Neutrophil (primary cell): ENCODE measurements around the gene CYP1A2.

Source experiments
- H3K27ac ChIP-seq: fragments of 200-600 bp; sonication (generic); 2 replicates; pipeline ENCODE4 v1.5.1; 2016; ENCODE audit warnings: mild to moderate bottlenecking, moderate library complexity
- H3K27me3 ChIP-seq: fragments of 200-600 bp; sonication (generic); 2 replicates; pipeline ENCODE4 v1.6.0; 2016; ENCODE audit warnings: mild to moderate bottlenecking
- H3K36me3 ChIP-seq: fragments of 200-600 bp; sonication (generic); 2 replicates; pipeline ENCODE4 v1.5.1; 2017
- H3K4me1 ChIP-seq, 2 experiments: fragments of 200-600 bp in 1 of 2; sonication (generic) in 1 of 2; 1 replicate in 1 of 2; 2 replicates in 1 of 2; pipeline versions ENCODE4 v1.5.1 to v1.6.1; 2013 to 2016; ENCODE audit warnings: low read depth in 1 of 2, low read length in 1 of 2, mild to moderate bottlenecking in 1 of 2, moderate library complexity in 1 of 2; ENCODE audit not compliant: control insufficient read depth in 1 of 2, insufficient read depth in 1 of 2
- H3K4me3 ChIP-seq, 2 experiments: fragments of 200-600 bp in 1 of 2; sonication (generic) in 1 of 2; 1 replicate in 1 of 2; 2 replicates in 1 of 2; pipeline ENCODE4 v1.5.1; 2013 to 2016; ENCODE audit warnings: low read depth in 1 of 2, low read length in 1 of 2, mild to moderate bottlenecking in 1 of 2, moderate library complexity in 1 of 2
- H3K9me3 ChIP-seq: fragments of 200-600 bp; sonication (generic); 2 replicates; pipeline ENCODE4 v1.5.1; 2016
- TF ChIP-seq, protein P1 (sequence below): fragments of 200-600 bp; sonication (generic); IDR thresholded peaks from 2 replicates; pipeline ENCODE4 v1.5.1; 2016; ENCODE audit warnings: antibody characterized with exemption

Gene CYP1A2

DNA sequence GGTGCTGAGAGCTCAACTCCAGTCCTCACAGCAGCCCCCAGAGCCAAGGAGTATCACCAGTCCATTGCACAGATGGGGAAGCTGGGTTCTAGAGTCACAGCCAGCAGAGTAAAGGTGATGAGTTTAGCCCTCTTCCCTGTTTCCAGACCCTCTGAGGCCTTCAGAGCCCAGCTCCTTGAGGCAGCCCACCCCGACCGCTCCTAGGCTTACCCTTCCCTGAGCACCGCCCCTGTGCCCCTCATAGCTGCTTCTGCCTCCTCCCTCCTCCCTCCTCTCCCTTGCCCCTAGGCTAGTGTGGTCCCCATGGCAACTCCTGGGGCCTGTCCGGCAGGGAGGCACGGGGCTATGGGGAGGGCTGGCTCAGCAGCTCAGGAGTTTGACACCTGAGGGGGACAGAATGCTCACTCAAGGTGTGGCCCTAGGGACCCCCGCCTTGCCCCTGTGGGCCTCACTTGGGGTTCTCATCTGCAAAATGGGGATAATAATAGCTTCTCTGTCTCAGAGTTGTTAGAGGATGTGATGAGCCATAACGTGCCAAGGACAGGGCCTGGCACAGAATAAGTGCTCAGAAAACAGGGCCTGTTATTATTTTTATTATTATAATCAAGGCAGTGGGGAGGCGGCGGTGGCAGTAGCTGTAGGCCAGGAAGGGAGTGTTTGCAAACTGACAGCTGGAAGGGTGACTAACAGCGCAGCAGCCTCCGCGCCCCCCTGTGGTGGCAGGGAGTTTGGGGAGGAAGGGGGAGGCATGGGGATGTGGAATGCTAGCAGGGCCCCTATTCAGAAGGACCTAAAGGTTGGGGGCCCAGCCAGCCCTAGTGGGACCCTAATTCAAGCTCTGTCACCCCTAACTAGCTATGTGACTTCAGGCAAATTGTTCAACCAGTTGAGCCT, 44.7 kb downstream of the CYP1A2 start:
- Histone ChIP-seq H3K4me1 (peaks cover 62 to 76% of the 10 kb centered on the region in 2 experiments), H3K27ac (peak overlapping the region; percentile 100), H3K9me3 (no peaks in the 10 kb centered on the region), H3K36me3 (peaks cover 14% of the 10 kb centered on the region), H3K27me3 (no peaks in the 10 kb centered on the region), H3K4me3 (no peak overlapping the region)
- TF ChIP-seq, protein P1, sequence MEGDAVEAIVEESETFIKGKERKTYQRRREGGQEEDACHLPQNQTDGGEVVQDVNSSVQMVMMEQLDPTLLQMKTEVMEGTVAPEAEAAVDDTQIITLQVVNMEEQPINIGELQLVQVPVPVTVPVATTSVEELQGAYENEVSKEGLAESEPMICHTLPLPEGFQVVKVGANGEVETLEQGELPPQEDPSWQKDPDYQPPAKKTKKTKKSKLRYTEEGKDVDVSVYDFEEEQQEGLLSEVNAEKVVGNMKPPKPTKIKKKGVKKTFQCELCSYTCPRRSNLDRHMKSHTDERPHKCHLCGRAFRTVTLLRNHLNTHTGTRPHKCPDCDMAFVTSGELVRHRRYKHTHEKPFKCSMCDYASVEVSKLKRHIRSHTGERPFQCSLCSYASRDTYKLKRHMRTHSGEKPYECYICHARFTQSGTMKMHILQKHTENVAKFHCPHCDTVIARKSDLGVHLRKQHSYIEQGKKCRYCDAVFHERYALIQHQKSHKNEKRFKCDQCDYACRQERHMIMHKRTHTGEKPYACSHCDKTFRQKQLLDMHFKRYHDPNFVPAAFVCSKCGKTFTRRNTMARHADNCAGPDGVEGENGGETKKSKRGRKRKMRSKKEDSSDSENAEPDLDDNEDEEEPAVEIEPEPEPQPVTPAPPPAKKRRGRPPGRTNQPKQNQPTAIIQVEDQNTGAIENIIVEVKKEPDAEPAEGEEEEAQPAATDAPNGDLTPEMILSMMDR, result no peak

DNA sequence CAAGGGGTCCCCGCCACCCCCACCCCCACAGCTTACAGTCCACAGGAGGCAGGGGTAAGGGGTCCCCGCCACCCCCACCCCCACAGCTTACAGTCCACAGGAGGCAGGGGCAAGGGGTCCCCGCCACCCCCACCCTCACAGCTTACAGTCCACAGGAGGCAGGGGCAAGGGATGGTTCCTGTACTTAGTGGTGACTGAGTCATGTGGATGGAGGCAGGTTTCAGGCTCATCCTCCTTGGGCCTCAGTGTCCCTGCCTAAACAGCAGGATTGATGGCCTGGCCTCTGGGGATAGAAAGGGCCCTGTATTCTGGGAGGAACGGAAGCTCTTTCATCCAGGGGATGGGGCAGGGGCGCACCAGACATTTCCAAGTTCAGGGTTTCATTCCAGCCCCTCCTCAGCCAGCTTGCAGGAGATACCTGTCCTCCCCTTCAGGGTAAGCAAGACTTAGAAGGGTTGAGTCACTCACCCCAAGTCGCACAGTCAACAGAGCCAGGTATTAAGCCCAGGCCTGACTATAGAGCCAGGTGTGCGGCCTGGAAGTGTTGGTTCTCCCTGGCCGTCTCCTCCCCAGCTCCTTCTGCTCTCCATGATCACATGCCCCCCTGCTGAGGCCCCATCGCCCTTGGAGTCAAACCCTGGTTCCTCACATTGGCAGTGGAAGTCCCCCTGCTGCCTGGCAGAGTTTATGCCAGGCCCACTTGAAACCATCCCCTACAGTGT, 45.8 kb downstream of the CYP1A2 start:
- Histone ChIP-seq H3K4me1 (peaks cover 62 to 76% of the 10 kb centered on the region in 2 experiments), H3K27ac (peak overlapping the region; percentile 57), H3K4me3 (no peak overlapping the region), H3K36me3 (peaks cover 24% of the 10 kb centered on the region), H3K27me3 (no peaks in the 10 kb centered on the region), H3K9me3 (no peaks in the 10 kb centered on the region)
- TF ChIP-seq, protein P1, result no peak

DNA sequence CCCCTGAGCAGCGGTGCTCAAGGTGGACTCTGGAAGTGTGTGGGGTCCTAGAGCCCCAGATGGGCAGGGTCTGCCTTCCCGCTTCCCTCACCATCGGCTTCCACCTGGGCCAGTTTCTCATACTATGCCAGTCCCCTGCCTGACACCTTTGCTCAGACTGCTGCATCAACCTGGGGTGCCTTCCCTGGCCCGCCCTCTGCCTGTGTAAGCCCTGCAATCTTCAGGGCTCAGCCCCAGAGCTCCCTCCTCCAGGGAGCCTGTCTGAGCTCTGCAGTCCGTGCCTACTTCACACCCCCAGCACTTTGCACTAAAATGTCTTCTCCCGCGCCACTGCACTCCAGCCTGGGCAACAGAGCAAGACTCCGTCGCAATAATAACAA, 46.3 kb downstream of the CYP1A2 start:
- Histone ChIP-seq H3K36me3 (peaks cover 30% of the 10 kb centered on the region), H3K27ac (peak overlapping the region; percentile 57), H3K4me3 (no peak overlapping the region), H3K4me1 (peaks cover 62 to 76% of the 10 kb centered on the region in 2 experiments), H3K27me3 (no peaks in the 10 kb centered on the region), H3K9me3 (no peaks in the 10 kb centered on the region)
- TF ChIP-seq, protein P1, result no peak

DNA sequence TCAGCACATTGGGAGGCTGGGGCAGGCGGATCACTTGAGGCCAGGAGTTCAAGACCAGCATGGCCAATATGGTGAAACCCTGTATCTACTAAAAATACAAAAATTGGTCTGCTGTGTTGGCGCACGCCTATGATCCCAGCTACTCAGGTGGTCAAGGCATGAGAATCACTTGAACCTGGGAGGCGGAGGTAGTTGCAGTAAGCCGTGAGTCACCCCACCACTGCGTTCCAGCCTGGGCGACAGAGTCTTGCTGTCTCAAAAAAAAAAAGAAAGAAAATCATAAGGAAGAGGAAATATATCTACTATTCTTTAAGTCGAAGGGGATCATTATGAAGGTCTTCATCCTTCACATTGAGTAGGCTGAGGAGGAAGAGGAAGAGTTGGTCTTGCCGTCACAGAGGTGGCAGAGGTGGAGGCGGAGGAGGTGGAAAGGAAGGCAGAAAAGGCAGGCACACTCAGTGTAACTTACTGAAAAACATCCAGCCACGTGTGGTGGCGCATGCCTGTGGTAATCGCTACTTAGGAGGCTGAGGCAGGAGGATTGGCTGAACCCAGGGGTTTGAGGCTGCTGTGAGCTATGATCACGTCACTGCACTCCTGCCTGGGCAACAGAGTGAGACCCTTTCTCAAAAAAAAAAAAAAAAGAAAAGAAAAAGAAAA, 47.5 kb downstream of the CYP1A2 start:
- H3K4me3 ChIP-seq, result no peak overlapping the region
- peak overlapping the region; percentile 57 for H3K27ac ChIP-seq
- TF ChIP-seq, protein P1, result no peak
- H3K4me1 ChIP-seq, result peaks cover 59 to 73% of the 10 kb centered on the region in 2 experiments
- peaks cover 41% of the 10 kb centered on the region for H3K36me3 ChIP-seq
- no peaks in the 10 kb centered on the region for H3K9me3 ChIP-seq
- no peaks in the 10 kb centered on the region for H3K27me3 ChIP-seq

DNA sequence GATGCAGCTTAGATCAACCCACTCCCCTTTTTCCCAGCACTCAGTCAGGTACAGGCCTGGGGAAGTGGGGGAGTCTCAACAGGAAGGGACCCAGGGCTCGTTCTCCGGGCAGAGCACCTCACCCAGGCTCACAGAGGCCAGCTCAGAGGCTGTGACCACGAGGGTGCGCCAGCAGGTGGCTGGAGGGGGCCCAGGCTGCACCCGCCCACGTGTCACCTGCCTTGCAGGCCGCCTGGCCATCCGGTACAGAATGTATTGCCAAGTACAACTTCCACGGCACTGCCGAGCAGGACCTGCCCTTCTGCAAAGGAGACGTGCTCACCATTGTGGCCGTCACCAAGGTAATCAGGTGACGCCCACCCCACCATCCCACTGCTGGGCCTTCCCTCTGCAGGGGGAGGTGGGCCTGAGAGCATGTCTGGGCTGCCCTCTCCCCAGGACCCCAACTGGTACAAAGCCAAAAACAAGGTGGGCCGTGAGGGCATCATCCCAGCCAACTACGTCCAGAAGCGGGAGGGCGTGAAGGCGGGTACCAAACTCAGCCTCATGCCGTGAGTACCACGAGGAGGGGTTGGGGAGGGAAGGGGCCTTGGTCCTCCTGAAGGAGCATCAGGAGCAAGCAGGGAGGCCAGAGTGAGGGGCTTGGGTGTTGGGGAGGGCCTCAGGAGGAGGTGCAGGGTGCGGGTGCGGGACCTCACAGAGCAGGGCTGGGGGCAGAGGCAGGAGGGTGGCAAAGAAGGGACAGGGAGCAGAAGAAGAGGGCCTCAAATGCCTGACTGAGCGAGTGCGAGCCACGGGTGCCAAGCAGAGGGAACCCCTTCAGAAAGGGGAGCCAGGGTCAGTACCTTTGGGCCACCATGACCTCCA, 50.0 kb downstream of the CYP1A2 start:
- H3K27ac ChIP-seq, result peak overlapping the region; percentile 90
- peaks cover 66% of the 10 kb centered on the region for H3K36me3 ChIP-seq
- no peaks in the 10 kb centered on the region for H3K9me3 ChIP-seq
- H3K4me3 ChIP-seq, result no peak overlapping the region
- H3K4me1 ChIP-seq, result peaks cover 34 to 47% of the 10 kb centered on the region in 2 experiments
- TF ChIP-seq, protein P1, result no peak
- no peaks in the 10 kb centered on the region for H3K27me3 ChIP-seq
